ENCODE measurements around the gene HDGFL2.

HDGFL2 gene

GRCh38 chr19:4472174-4472974 is at the start of gene HDGFL2:
HDGFL2 (plus strand) TSS chr19:4472297; CDS start chr19:4472351, 54 bp downstream.
- DNase-seq, result no peak

GRCh38 chr19:4423416-4424126 is 48.5 kb upstream of the HDGFL2 start:
- no peak for DNase-seq

GRCh38 chr19:4425537-4425936 is 46.6 kb upstream of the HDGFL2 start:
- no peak for DNase-seq

DNA sequence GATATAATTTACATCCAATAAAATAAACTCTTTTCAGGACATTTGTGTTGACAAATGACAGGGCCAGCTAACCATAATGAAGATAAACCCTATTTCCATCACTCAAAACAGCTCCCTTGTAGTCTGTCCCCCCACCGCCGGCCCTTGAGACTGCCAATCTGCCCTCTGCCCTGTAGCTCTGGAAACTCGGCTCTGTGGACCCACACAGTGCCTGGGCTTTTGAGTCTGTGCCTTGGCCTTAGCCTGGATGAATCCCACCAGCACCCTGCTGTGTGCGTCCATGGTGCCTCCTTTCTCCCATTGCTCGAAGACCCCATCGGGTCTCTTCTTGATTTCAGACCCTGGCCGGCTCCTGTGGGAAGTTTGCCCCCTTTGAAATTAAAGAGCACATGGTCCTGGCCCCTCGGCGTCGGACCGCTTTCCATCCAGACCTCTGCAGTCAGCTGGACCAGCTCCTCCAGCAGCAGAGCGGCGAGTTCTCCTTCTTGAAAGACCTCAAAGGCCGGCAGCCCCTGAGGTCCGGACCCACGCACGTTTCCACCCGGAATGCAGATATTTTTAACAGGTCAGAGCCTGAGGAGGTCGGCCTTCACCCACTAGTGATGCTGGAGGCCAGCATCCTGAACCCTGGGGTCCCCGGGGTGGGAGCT is 43.6 kb upstream of the HDGFL2 start:
- DNase-seq, result no peak

GRCh38 chr19:4429256-4429655 is 42.8 kb upstream of the HDGFL2 start:
- DNase-seq, result no peak

DNA sequence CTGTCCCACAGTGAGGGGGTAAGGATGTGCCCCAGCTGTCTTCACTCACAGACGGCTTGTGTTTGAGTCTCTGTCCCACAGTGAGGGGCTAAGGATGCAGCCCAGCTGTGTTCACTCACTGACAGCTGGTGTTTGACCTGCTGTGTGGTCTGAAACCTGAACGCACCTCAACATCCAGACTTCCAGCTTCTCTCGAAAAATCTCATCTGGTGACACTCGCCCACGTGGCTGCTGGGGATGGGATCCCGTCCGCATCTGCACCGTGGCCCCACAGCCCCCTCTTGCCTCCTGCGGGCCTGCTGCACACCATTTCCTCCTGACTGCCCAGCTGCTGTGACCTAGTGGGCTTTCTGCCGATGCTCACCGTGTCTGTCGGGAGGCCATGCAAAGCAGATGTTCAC is 42.3 kb upstream of the HDGFL2 start:
- DNase-seq, result no peak

DNA sequence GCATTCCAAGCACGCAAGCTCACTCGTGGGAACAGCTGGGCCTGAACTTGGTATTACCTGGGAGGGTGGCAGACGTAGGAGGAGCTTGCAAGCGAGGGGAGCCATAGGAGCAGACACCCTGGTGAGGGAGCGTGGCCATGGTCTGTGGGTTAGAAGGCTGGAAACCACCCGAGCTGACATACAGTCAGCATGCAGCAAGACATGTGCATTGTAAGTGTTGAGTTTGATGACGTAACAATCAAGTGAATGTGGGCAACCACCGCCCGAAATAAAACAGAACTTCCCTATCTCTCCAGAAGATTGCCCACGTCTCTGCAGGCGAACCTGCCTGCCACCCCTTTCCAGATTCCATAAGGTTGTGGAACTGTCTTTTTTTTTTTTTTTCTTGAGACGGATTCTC is 41.3 kb upstream of the HDGFL2 start:
- no peak for DNase-seq

DNA sequence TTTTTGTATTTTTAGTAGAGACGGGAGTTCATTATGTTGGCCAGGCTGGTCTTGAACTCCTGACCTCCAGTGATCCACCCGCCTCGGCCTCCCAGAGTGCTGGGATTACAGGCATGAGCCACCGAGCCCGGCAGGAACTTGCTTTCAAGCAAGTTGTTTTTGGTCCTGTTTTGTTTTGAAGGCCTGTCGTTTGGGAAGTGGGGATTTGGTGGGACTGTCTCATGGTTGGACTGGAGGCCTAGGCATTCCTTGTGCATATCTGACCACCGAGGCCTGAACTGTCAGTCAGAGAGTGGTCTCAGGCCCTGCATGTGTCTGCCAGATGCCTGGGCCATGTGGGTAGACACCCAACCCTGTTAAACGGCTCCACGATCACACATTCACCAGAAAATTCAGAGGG is 40.8 kb upstream of the HDGFL2 start:
- no peak for DNase-seq

GRCh38 chr19:4431808-4432674 is 40.1 kb upstream of the HDGFL2 start:
- no peak for DNase-seq

DNA sequence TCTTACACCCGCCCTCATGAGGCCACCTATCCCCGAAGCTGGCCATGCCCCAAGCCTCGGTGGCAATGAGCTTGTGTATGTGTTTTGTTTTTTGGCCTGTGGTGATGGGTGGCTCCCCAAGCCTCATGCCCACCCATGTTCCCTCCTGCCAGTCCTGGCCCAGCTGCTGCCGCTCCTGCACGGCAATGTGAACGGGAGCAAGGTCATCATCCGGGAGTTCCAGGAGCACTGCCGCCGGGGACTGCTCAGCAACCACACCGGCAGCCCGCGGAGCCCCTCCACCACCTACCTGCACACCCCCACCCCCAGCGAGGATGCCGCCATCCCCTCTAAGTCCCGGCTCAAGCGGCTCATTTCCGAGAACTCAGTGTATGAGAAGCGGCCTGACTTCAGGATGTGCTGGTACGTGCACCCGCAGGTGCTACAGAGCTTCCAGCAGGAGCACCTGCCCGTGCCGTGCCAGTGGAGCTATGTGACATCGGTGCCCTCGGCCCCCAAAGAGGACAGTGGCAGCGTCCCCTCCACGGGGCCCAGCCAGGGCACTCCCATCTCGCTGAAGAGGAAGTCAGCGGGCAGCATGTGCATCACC is 39.1 kb upstream of the HDGFL2 start:
- no peak for DNase-seq

- no peak for DNase-seq
Measured at GRCh38 chr19:4434391-4434790, 37.7 kb upstream of the HDGFL2 start.

DNA sequence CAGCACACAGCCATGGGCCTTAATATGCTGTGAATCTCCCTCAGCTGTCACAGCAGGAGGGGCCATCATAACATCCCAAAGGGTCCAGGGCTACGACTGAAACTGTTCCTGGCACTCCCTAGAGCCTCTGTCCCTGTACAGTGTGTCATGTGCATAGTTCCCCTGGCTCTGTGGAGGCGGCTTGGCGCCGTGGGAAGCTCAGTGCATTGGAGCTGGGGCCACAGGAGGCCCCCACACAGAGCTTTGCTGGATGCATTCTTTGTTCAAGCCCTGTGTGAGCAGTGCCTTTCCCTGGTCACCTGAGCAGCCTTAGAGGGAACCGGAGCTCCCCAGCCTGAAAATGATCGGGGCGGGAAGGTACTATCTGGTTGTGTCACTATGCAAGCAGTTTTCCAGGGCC is 35.9 kb upstream of the HDGFL2 start:
- DNase-seq, result no peak

GRCh38 chr19:4437103-4437502 is 35.0 kb upstream of the HDGFL2 start:
- DNase-seq, result no peak

DNA sequence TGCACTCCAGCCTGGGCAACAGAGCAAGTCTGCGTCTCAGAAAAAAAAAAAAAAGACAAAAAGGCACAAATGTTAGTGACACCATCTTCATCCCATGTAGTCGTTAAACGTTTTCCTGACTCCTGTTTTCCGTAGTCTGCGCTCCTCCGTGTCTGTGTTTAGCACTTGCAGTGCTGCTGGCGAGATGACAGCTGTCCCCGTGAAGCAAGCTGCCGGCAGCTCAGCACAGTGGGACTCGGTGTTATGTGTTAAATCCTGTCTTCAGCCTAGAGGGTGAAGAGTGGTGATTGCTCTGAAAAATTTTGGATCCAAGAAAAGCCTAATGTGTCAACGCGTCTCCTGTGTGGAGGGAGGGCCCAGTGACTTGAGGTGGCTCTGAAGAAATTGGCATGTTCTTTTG is 32.9 kb upstream of the HDGFL2 start:
- DNase-seq, result no peak

DNA sequence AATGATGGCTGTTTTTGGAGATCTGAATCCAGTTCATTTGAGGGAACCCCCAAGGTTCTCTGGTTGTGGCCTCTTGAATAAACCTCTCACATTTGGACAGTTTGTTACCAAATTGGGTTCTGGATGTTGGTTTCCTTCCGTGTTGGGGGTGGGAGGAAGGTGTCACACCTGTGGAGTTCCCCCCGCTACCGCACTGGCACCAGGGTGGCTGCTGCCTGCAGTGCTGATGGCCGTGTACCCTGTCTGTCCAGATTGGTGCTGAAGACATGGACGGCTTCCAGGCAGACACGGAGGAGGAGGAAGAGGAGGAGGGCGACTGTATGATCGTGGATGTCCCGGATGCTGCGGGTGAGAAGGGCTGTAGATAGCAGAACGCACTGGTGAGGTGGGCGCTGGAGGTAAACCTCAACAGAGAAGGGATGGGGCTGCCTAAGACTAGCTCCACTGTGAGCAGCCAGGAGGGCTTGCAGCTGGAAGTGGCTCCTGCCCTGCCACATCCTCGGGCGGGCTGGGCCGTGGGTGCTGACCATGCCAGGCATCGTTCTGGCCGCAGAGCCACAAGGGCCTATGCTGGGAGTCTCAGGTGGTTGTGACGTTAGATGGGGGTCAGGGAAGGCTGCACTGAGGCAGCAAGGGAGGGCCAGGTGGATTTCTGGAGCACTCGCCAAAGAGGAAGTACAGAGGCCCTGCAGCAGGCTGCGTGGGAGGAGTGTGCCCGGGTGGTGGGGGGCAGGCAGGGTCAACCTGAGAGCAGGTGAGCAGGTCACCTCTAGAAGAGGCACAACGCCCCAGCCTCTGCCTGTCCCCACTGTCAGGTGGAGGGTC is 29.9 kb upstream of the HDGFL2 start:
- DNase-seq, result no peak

DNA sequence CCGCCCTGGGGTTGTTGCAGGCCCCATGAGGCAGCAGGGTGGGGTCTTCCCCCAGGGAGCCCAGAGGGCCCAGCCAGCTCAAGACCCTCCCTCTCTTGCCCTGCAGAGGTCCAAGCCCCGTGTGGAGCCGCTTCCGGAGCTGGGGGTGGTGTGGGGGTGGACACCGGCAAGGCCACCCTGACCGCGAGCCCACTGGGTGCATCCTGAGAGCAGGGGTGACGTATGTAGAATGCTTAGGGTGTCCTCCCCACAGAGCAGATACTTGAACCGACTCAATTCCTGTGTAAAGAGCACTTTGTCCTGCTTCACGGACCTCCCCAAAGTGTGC is 29.3 kb upstream of the HDGFL2 start:
- no peak for DNase-seq

DNA sequence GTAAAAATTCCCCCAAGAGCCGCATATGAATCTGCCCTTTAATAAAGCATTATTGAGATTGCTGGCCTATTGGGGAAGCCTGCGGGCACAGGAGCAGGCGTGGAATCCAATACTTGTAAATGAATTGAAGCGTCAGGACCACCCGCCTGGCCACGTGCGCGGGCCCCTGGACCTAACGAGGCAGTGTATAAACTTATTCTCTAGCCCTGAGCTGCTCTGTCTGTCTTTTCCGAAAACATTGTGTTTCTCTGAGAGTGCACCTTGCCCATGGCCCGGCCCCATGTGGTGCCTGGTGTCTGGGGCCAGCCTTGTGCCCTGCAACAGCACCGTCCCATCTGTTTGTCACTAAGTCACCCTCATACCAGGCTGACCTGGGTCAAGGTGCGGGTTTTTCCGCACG is 28.9 kb upstream of the HDGFL2 start:
- DNase-seq, result no peak

DNA sequence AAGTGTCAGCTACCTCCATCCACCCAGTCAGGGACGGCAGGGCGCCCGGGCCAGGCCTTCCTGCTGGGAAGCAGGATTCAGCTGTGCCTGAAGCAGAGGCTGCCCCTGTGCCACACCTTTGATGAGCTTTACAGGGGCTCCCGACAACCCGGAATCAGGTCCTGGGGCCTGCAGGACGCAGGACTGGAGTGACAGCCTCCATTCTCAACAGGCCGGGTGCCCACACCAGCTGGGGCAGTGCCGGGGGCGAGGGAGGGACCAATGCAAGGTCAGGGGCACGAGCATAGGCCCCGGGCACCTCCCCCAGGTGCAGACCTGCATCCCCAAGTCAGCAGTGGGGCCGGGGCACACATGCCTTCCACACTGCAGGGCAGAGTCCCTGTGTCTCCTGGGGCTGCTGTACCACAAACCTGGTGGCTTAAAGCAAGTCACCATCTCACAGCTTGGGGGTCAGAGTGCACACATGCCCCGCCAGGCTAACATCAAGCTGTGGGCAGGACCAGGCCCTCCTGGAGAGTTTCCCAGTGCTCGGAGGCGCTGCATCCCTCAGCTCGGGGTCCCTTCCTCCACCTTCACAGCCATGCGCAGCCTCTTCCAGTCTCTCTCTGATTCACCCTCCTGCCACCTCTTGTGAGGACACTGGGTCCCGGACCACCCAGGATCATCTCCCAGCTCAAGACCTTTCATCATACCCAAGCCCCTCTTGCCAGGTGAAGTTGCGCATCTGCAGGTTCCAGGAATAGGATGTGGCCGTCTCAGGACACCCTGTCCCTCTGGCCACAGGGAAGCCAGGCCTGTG is 27.9 kb upstream of the HDGFL2 start:
- no peak for DNase-seq

GRCh38 chr19:4444765-4445741 is 27.0 kb upstream of the HDGFL2 start:
- DNase-seq, result no peak
